Psoas muscle (tissue), 8 donors: ENCODE measurements around the gene MBD3L5. TPM values are rescaled to one million over a fixed set of nuclear protein-coding genes. Genes with fewer than 3 reads are reported as not detected.

Source experiments
- ATAC-seq, 4 donors: fragments of 200-7000 bp; cut with Tn5 transposase; one replicate each; pipeline ENCODE4 v1.9.1; 2020; ENCODE audit warnings: moderate library complexity in 3 of 4, mild to moderate bottlenecking in 2 of 4
- DNase-seq, 2 donors: peaks; one replicate each; pipeline ENCODE4 v3.0.0-alpha.2; 2020
- H3K27ac ChIP-seq: fragments of 200-600 bp; one replicate; pipeline ENCODE4 v1.8.0; 2022
- H3K27me3 ChIP-seq, 3 donors: fragments of 200-600 bp in 1 of 3; one replicate each; pipeline versions ENCODE4 v1.6.1 to v1.8.0; 2013 to 2022; ENCODE audit warnings: low read length in 2 of 3, mild to moderate bottlenecking in 2 of 3, moderate library complexity in 1 of 3; ENCODE audit not compliant: insufficient read depth in 3 of 3
- H3K36me3 ChIP-seq, 2 donors: fragments of 200-600 bp in 1 of 2; one replicate each; pipeline versions ENCODE4 v1.6.1 to v1.8.0; 2013 to 2022; ENCODE audit warnings: low read depth in 1 of 2, mild to moderate bottlenecking in 1 of 2, moderate library complexity in 1 of 2; ENCODE audit not compliant: insufficient read depth in 1 of 2
- H3K4me1 ChIP-seq: fragments of 200-600 bp; one replicate; pipeline ENCODE4 v1.8.0; 2022
- H3K4me3 ChIP-seq: fragments of 200-600 bp; one replicate; pipeline ENCODE4 v1.8.0; 2022; ENCODE audit warnings: mild to moderate bottlenecking
- H3K9me3 ChIP-seq: fragments of 200-600 bp; one replicate; pipeline ENCODE4 v1.8.0; 2022
- CTCF ChIP-seq: fragments of 200-600 bp; IDR thresholded peaks from one replicate; pipeline ENCODE4 v1.8.0; 2022; ENCODE audit warnings: antibody characterized with exemption
- WGBS, 3 donors: extraction: QIAGEN DNeasy Blood & Tissue Kit; methylation state at CpG; one replicate each; pipeline versions ENCODE4 v1.1.6 to v1.1.7; 2013; 5-methylcytosine and 5-hydroxymethylcytosine counted together
- intact Hi-C, 2 donors: fragments of 100-400 bp; cut with DNase I; formaldehyde crosslinking; loops; one replicate each; pipeline versions ENCODE4 v1.11.0 to v1.14.2; 2022
- polyA plus RNA-seq, 3 donors: library from polyadenylated mRNA; stranded (reverse); fragments of 200-250 nt; gene quantifications; one replicate each; pipeline ENCODE4 v1.2.3, GENCODE V29; 2013
- total RNA-seq, 4 donors: library from RNA; stranded (reverse); fragmentation: NEBNext Ultra II Directional in 2 of 4; extraction: Animal tissue kit (Norgen Biotek cat#: 25700) in 2 of 4; gene quantifications; one replicate each; pipeline versions ENCODE4 v1.2.1 to v1.2.4, GENCODE V29; 2021 to 2023
- donor health status: healthy with polysubstance abuse.
- donor health status: DM: no; HTN: no; CAD: no; lungs with moderate emphysema.
- donor health status: Bipolar disorder and iron deficiency.
- donor health status: healthy.
- donor health status: DM: yes; HTN: yes; CAD: no.
- donor health status: DM: no; HTN: no; CAD: no.
- donor health status: DM: no; HTN: no; CAD: no.
- donor health status: DM: yes; HTN: yes; CAD: no.

MBD3L5 gene
- total and polyA plus RNA-seq, 7 donors: not detected

- no peak for ATAC-seq
- intact Hi-C loops: loop anchor here in 1 of 2 donors (10.0 kb wide), 1 partner anchor 1762 kb away; the partner anchor contains the start of genes MBD3L1 and ZNF558
- Histone ChIP-seq H3K9me3 (peaks cover 5% of the 10 kb centered on the region), H3K36me3 (peaks cover 18 to 71% of the 10 kb centered on the region in 2 donors), H3K27ac (no peak overlapping the region), H3K4me1 (peaks cover 7% of the 10 kb centered on the region), H3K4me3 (no peak overlapping the region), H3K27me3 (no peaks in the 10 kb centered on the region)
- WGBS, 3 donors: 93 to 95% (median 95%) methylated on average over 6 of the region's 6 CpGs
- DNase-seq: no peak
- no peak for TF ChIP-seq CTCF
These were observed 42.2 kb downstream of the MBD3L5 start for GRCh38 chr19:7072541-7072940.

GRCh38 chr19:7074705-7075282 lies 44.4 kb downstream of the MBD3L5 start:
- peaks cover 29 to 93% of the 10 kb centered on the region in 2 donors for H3K36me3 ChIP-seq
- peaks cover 27% of the 10 kb centered on the region for H3K9me3 ChIP-seq
- WGBS, 3 donors: 97 to 99% (median 98%) methylated on average over 22 to 29 of the region's 29 CpGs
- intact Hi-C loops: loop anchor here in 1 of 2 donors (10.0 kb wide), 1 partner anchor 1760 kb away; the partner anchor contains the start of genes MBD3L1 and ZNF558
- TF ChIP-seq CTCF: no peak
- DNase-seq: no peak
- no peaks in the 10 kb centered on the region for H3K27me3 ChIP-seq
- no peak overlapping the region for H3K4me3 ChIP-seq
- no peak overlapping the region for H3K27ac ChIP-seq
- ATAC-seq: no peak
- H3K4me1 ChIP-seq: peaks cover 7% of the 10 kb centered on the region

- Histone ChIP-seq H3K27me3 (no peaks in the 10 kb centered on the region), H3K4me1 (no peaks in the 10 kb centered on the region), H3K4me3 (no peak overlapping the region), H3K36me3 (peaks cover 41 to 99% of the 10 kb centered on the region in 2 donors), H3K27ac (no peak overlapping the region), H3K9me3 (peaks cover 37% of the 10 kb centered on the region)
- intact Hi-C loops: loop anchor here in 1 of 2 donors (10.0 kb wide), 1 partner anchor 1759 kb away; the partner anchor contains the start of genes MBD3L1 and ZNF558
- no peak for TF ChIP-seq CTCF
- WGBS, 3 donors: 96 to 98% (median 97%) methylated on average over 6 of the region's 6 CpGs
- no peak for ATAC-seq
- no peak for DNase-seq
These were observed 45.8 kb downstream of the MBD3L5 start for GRCh38 chr19:7076151-7076550.

- no peak for TF ChIP-seq CTCF
- DNase-seq (no peak), ATAC-seq (no peak)
- H3K27ac ChIP-seq: no peak overlapping the region
- H3K36me3 ChIP-seq: peaks cover 47 to 99% of the 10 kb centered on the region in 2 donors
- peaks cover 56% of the 10 kb centered on the region for H3K9me3 ChIP-seq
- no peaks in the 10 kb centered on the region for H3K4me1 ChIP-seq
- 97 to 99% (median 97%) methylated on average over 2 of the region's 2 CpGs for WGBS, 3 donors
- no peak overlapping the region for H3K4me3 ChIP-seq
- intact Hi-C loops: loop anchor here in 1 of 2 donors (10.0 kb wide), 1 partner anchor 1757 kb away; the partner anchor contains the start of genes MBD3L1 and ZNF558
- H3K27me3 ChIP-seq: no peaks in the 10 kb centered on the region
These were observed 47.6 kb downstream of the MBD3L5 start for GRCh38 chr19:7078008-7078407.

Other genes starting within 250 kb of the MBD3L5 start
- gene ADGRE1, start 143.0 kb upstream of the MBD3L5 start, total RNA-seq: under 1 TPM in 2 of 4 donors, not detected in 2; 0.39 to 0.42 TPM
- under 1 TPM in 2 of 3 donors, not detected in 1; 0.03 to 0.04 TPM for gene ADGRE1, start 143.0 kb upstream of the MBD3L5 start, polyA plus RNA-seq
- not detected for gene MBD3L2B, start 9.1 kb upstream of the MBD3L5 start, total RNA-seq
- not detected for gene MBD3L2B, start 9.1 kb upstream of the MBD3L5 start, polyA plus RNA-seq
- gene MBD3L4, start 9.6 kb downstream of the MBD3L5 start, total RNA-seq: not detected
- gene MBD3L4, start 9.6 kb downstream of the MBD3L5 start, polyA plus RNA-seq: not detected
- not detected for gene MBD3L2, start 18.7 kb downstream of the MBD3L5 start, total RNA-seq
- not detected for gene MBD3L2, start 18.7 kb downstream of the MBD3L5 start, polyA plus RNA-seq
- not detected for gene MBD3L3, start 28.1 kb downstream of the MBD3L5 start, total RNA-seq
- not detected for gene MBD3L3, start 28.1 kb downstream of the MBD3L5 start, polyA plus RNA-seq
- gene ZNF557, start 39.1 kb downstream of the MBD3L5 start, total RNA-seq: 1 to 10 TPM; 3.1 to 5.7 (median 3.6) TPM
- 1 to 10 TPM in 2 of 3 donors, under 1 TPM in 1; 0.82 to 3.2 (median 1.3) TPM for gene ZNF557, start 39.1 kb downstream of the MBD3L5 start, polyA plus RNA-seq